ENCODE measurements around the gene S100A13.
"Not testable (repeated sequence)": the region's sequence is repeated elsewhere in the genome, so short reads cannot be mapped to it uniquely, and the experiment has no call there.

The S100A13 gene

GRCh38 chr1:153578490-153578889 is 48.8 kb downstream of the S100A13 start:
- no peak for TF ChIP-seq CTCF (IDR thresholded peaks at IDR 0.05)
- no peak for DNase-seq
- Histone ChIP-seq H3K27me3 (no peaks in the 10 kb centered on the region), H3K4me1 (peaks cover 0 to 17% (median 10%) of the 10 kb centered on the region in 4 donors), H3K4me3 (no peak overlapping the region), H3K36me3 (no peaks in the 10 kb centered on the region), H3K27ac (no peak overlapping the region), H3K9me3 (no peaks in the 10 kb centered on the region)
- intact Hi-C loops (cut with DNase I; ENCODE audit: low total_unique reads), result no loop called here

- H3K36me3 ChIP-seq, result no peaks in the 10 kb centered on the region
- no peak for TF ChIP-seq CTCF (IDR thresholded peaks at IDR 0.05)
- peak overlapping the region in 1 of 2 donors; percentile 28 for H3K27ac ChIP-seq
- H3K4me3 ChIP-seq, result no peak overlapping the region
- DNase-seq, result peak; percentile 39 to 85
- no peaks in the 10 kb centered on the region for H3K9me3 ChIP-seq
- peaks cover 0 to 24% (median 16%) of the 10 kb centered on the region in 4 donors for H3K4me1 ChIP-seq
- intact Hi-C loops (cut with DNase I; ENCODE audit: low total_unique reads), result no loop called here
- no peaks in the 10 kb centered on the region for H3K27me3 ChIP-seq
Observed at GRCh38 chr1:153577624-153578051, 49.7 kb downstream of the S100A13 start.

- intact Hi-C loops (cut with DNase I; ENCODE audit: low total_unique reads), result no loop called here
- peak in 1 of 2 donors; percentile 24 for DNase-seq
- Histone ChIP-seq H3K4me1 (peaks cover 0 to 28% (median 18%) of the 10 kb centered on the region in 4 donors), H3K36me3 (no peaks in the 10 kb centered on the region), H3K9me3 (no peaks in the 10 kb centered on the region), H3K27ac (peak overlapping the region in 1 of 2 donors; percentile 28), H3K27me3 (no peaks in the 10 kb centered on the region), H3K4me3 (no peak overlapping the region)
- no peak for TF ChIP-seq CTCF (IDR thresholded peaks at IDR 0.05)
Observed at GRCh38 chr1:153577138-153577537, 50.2 kb downstream of the S100A13 start.

GRCh38 chr1:153575497-153575896 is 51.8 kb downstream of the S100A13 start:
- H3K4me3 ChIP-seq; H3K27me3 ChIP-seq; H3K36me3 ChIP-seq; H3K27ac ChIP-seq; intact Hi-C loops (cut with DNase I; ENCODE audit: low total_unique reads); DNase-seq; H3K9me3 ChIP-seq: not testable (repeated sequence)
- H3K4me1 ChIP-seq, result peaks cover 0 to 31% (median 19%) of the 10 kb centered on the region in 4 donors

GRCh38 chr1:153575081-153575491 is 52.2 kb downstream of the S100A13 start:
- H3K4me1 ChIP-seq, result peaks cover 0 to 31% (median 19%) of the 10 kb centered on the region in 4 donors
- H3K9me3 ChIP-seq; H3K27ac ChIP-seq; H3K4me3 ChIP-seq; H3K27me3 ChIP-seq; intact Hi-C loops (cut with DNase I; ENCODE audit: low total_unique reads); H3K36me3 ChIP-seq: not testable (repeated sequence)
- peak in 1 of 2 donors; percentile 60 for DNase-seq

GRCh38 chr1:153573351-153573750 is 54.0 kb downstream of the S100A13 start:
- Histone ChIP-seq H3K4me1 (peaks cover 2 to 36% (median 24%) of the 10 kb centered on the region in 4 donors), H3K36me3 (no peaks in the 10 kb centered on the region), H3K4me3 (no peak overlapping the region), H3K27me3 (no peaks in the 10 kb centered on the region), H3K27ac (peak overlapping the region; percentile 54 to 65), H3K9me3 (no peaks in the 10 kb centered on the region)
- no peak for TF ChIP-seq CTCF (IDR thresholded peaks at IDR 0.05)
- DNase-seq, result peak in 1 of 2 donors; percentile 28
- intact Hi-C loops (cut with DNase I; ENCODE audit: low total_unique reads), result loop anchor here (2.0 kb wide), 1 partner anchor 43 kb away; the partner anchor contains the start of gene S100A14

Measured in tibial artery (tissue), 4 donors.